ENCODE measurements around the gene EFNB3.

Gene EFNB3

GRCh38 chr17:7697828-7698588, 7.0 kb upstream of the EFNB3 start:
- POLR2A ChIA-PET (ENCODE audit: low non-redundant PET) = interaction anchor here (0.5 kb wide), 1 partner anchor 16 kb away, joined by 5 read pairs; no protein-coding TSS in a partner anchor
- CTCF ChIA-PET = no interaction called here
- no peak overlapping the region for H3K27ac ChIP-seq
- TF ChIP-seq CTCF (conservative IDR thresholded peaks at IDR 0.05; ENCODE audit: low read depth) = no peak
- no peak for DNase-seq (ENCODE audit: low spot score)

GRCh38 chr17:7700510-7700909, 4.5 kb upstream of the EFNB3 start:
- no peak for DNase-seq (ENCODE audit: low spot score)
- no peak for TF ChIP-seq CTCF (conservative IDR thresholded peaks at IDR 0.05; ENCODE audit: low read depth)
- no peak overlapping the region for H3K27ac ChIP-seq
- POLR2A ChIA-PET (ENCODE audit: low non-redundant PET) = interaction anchor here (0.6 to 0.8 kb wide), 2 partner anchors 13 to 235 kb away, joined by 3 read pairs; no protein-coding TSS in a partner anchor
- CTCF ChIA-PET = no interaction called here

- DNase-seq (ENCODE audit: low spot score) = no peak
- CTCF ChIA-PET = no interaction called here
- POLR2A ChIA-PET (ENCODE audit: low non-redundant PET) = no interaction called here
- no peak overlapping the region for H3K27ac ChIP-seq
- no peak for TF ChIP-seq CTCF (conservative IDR thresholded peaks at IDR 0.05; ENCODE audit: low read depth)
Measured at GRCh38 chr17:7701681-7702080, 3.3 kb upstream of the EFNB3 start.

GRCh38 chr17:7702776-7703175, 2.2 kb upstream of the EFNB3 start:
- ChIA-PET CTCF (interaction anchor here (0.7 to 1.3 kb wide), 5 partner anchors 14 to 125 kb away, joined by 3 to 5 read pairs (median 4); partner anchors contain the start of gene WRAP53), POLR2A (ENCODE audit: low non-redundant PET) (no interaction called here)
- no peak overlapping the region for H3K27ac ChIP-seq
- DNase-seq (ENCODE audit: low spot score) = no peak
- TF ChIP-seq CTCF (conservative IDR thresholded peaks at IDR 0.05; ENCODE audit: low read depth) = no peak

- POLR2A ChIA-PET (ENCODE audit: low non-redundant PET) = interaction anchor here (0.7 kb wide), 1 partner anchor 13 kb away, joined by 7 read pairs; no protein-coding TSS in a partner anchor
- peak; percentile 45 for DNase-seq (ENCODE audit: low spot score)
- no peak overlapping the region for H3K27ac ChIP-seq
- CTCF ChIA-PET = interaction anchor here (0.6 to 1.3 kb wide), 8 partner anchors 11 to 322 kb away, joined by 3 to 7 read pairs (median 4); partner anchors contain the start of gene WRAP53
- TF ChIP-seq CTCF (conservative IDR thresholded peaks at IDR 0.05; ENCODE audit: low read depth) = no peak
Measured at GRCh38 chr17:7703584-7704479, 1.2 kb upstream of the EFNB3 start.
